MM.1S (cell line): ENCODE measurements around the gene RAPGEF2.

Experiments
- CTCF ChIP-seq: fragments of 300-600 bp; sonication (generic); IDR thresholded peaks from 2 replicates; pipeline ENCODE4 v1.5.1; 2016; ENCODE audit warnings: antibody characterized with exemption, low read length, mixed read lengths
- EZH2phosphoT487 ChIP-seq: fragments of 300-600 bp; sonication (generic); IDR thresholded peaks from 2 replicates; pipeline ENCODE4 v1.6.1; 2018; ENCODE audit warnings: antibody characterized with exemption, low read length

- TF ChIP-seq CTCF: no peak
- no peak for TF ChIP-seq EZH2phosphoT487
Observed at GRCh38 chr4:159256037-159256436, 153.2 kb downstream of the RAPGEF2 start.
